Fibroblast of skin of back (primary cell): Measurements from ENCODE around the gene DACH1.
"Not testable (repeated sequence)": the region's sequence is repeated elsewhere in the genome, so short reads cannot be mapped to it uniquely, and the experiment has no call there.

Experiments
- DNase-seq: peaks from one replicate; pipeline ENCODE4 v3.0.0-alpha.2; 2013

DACH1 gene

DNA sequence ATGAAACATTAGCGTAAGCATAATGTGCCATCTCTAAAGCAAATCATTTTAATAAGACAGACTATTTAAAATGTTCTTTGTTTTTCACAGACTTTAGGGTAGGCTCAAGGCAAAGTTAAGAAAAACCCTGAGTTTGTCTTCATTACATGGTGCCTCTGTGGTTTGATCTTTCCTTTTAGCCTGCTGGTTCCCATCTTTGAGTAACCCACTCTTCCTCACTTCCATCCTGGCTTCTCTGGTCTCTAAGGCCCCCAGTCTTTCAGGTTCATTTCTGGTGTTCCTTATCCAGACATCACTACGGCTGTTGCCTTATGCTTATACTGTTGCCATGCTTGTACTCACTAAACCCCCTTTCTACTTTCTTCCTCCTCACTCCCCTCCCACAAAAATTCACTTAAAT, 38.4 kb downstream of the DACH1 start:
- no peak for DNase-seq

DNA sequence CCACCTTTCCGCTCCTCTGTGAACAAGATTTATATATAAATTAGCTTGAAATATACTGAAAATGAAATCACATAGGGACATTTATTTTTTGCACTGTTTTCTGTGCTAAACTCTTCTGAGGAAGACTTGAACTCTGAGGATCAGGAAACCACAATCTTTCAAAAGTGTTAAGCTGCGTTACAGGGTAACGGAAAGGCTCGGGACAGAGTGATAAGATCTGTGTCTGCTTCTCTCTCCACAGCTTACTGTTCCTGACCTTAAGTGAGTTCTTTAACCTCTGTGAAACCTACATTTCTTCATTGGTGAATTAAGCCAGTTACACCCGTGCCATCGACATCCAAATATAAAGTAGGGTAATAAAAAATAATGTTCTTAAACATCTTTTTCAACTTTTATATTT, 38.9 kb downstream of the DACH1 start:
- DNase-seq, result no peak

GRCh38 chr13:71827241-71827640, 39.8 kb downstream of the DACH1 start:
- no peak for DNase-seq

DNA sequence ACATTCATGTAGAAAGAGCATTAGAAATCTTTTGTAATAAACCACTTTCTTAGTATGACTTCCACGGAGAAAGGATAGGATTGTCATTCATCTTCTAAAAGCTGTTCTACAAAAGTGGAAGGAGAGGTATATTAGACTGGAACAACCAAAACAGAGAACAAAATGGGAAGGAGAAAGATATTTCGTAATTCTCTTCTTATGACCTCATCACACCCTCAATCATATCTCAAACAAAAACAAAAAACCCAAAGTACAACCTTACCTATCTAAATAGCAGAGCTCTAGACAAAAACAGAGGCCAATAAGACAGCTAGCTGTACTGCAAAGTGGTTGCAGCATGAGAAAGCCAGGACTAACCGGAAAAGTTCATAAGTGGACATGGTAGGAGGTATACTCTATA, 46.3 kb downstream of the DACH1 start:
- no peak for DNase-seq

- no peak for DNase-seq
Observed at GRCh38 chr13:71817335-71817734, 49.7 kb downstream of the DACH1 start.

GRCh38 chr13:71814806-71815360, 52.1 kb downstream of the DACH1 start:
- no peak for DNase-seq

DNA sequence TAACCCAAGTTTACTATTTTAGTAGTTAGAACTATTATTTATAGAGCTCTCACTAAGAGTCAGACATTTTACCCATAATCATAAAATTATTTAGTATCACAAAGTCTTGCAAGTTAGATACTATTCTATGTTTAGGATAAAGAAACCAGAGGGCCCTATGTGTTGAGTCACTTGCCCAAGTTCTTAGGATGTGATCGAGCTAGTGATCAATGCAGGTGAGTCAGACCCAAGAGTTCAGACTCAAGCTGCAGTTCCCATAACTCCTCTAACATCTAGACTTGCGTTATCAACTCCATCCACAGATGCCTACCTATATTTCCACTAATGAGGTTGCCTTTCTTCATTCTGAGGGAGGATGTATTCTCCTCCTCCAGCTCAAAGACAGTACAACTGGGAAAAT, 53.8 kb downstream of the DACH1 start:
- DNase-seq, result no peak

DNA sequence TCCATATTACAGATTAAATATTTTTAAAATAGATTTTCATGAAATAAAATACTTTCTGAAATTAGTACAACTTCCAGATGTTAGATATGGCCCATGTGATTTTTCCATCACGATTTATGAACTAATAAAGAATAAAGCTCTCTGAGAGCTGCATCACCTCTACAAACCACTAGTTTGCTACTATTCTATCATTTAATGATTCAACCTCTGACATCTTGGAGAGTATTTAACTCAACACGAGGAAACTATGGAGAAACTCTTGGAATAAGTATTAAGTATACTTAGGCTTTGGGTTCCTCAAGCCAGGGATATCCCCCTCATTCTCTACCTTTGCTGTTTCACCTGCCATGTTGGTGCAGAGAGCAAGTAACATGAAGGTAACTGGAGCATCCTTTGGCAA, 55.7 kb downstream of the DACH1 start:
- no peak for DNase-seq

DNA sequence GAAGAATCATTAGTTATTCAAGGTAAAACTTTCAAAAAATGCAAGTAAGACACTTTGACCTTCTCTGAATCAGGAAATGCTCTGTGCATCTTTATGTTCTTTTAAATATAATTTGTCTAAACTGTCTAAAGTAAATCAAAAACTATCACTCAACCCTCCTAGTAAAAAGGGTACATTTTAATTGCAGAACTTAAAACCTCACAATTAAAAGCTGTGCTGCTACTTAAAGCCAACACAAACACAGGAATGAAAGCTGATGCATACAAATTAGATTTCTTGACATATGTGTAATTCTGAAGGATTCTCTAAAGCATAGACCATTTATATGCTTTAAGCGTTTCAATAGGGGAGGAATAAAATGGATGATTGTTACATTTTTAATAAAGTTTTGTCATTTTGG, 58.3 kb downstream of the DACH1 start:
- no peak for DNase-seq

DNA sequence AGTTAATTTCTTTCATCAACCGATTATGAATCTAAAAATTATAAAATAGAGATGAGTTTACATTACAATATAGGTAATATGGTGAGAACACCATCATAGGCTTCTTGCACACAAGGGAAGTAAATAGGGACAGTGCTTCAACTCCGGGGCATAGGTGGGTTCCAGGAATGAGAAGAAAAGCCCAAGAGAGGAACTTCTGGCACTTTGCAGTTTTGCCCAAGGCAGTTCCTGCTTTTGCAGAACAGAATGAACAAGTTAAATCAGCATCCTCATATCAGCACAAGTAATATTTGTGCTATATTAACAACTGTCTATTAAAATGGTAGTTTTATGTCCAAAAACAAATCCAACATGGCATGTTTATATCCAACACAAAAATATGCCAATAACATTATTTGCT, 60.1 kb downstream of the DACH1 start:
- no peak for DNase-seq

GRCh38 chr13:71803066-71803465, 63.9 kb downstream of the DACH1 start:
- no peak for DNase-seq

DNA sequence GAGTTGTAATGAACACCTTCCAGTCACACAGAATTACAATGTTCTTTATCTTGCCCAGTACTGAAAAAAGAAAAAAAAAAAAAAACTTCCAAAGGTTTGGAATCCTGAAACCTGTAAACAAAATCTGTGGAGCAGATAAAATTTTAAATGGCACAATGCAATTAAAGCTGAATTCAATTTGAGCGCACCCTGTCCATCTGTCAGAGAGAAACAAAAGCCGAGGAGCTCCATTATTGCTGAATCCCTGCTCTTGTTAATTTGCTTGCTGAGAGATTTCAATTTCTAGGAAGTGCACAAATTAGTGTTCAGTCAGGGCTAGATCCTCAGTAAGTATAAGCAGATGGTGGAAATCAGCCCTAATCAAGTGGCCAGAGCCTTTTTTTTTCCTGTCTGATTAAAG, 65.2 kb downstream of the DACH1 start:
- no peak for DNase-seq

DNA sequence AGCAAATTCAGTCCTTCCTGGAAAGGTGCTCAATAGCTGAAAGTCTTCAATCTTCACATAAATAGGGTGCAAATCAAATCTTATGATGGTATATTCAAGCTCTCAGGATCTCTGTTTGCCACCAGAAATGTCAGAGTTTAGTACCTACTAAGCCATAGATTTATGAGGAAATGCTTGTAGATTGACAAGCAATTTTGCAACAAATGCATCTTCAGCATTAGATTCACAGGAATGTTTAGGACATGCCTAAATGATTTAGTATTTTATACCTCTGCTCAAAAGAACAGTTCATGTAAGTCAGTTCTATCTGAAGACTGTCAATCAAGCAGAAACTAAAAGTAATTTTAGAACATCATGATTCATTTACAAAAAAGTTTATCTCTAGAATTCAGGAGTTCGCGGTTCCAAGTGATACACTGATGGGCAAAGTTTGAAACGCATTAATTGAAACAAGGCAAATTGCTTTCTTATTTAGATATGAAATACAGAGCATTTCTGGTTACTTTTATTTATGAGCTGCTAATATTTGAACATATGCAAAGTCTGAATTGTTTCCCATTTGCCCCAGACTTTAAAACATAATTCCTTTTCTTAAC, 65.7 kb downstream of the DACH1 start:
- DNase-seq, result no peak

DNA sequence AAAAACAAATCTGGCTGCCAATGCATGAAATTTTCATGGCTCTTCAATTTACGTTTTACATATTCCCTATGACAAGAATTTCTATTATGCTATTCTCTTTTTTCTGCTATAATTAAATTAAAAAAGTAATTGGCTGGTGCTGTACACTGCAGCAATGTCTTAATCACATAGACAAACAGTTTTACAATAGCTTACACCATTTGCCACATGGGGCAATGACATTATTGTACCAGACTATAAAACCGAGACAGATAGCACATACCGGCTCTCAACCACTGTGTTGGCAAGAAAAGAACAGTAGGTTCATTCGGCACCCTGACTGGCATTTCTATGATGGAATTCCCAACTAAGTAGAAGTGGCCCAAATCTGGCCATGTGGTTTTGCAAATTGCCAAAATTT, 67.7 kb downstream of the DACH1 start:
- DNase-seq, result no peak

DNA sequence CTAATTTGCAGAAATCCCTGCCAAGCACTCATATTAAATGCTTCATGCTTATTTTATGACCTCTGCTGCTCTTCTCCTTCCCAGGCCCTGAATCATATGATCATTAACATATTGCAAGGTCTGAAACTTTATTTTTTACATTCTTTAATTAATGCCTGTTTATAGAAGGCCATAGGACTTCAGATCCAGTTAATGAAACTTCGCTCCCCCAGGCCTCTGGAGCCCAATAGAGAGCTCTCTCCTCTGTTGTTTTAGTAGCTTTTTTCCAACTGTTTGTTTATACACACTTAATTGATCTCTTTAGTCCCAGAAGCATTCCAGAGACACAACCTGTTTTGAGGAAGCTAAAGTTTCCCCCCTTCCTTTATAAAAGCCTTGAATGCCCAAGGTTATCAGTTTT, 68.3 kb downstream of the DACH1 start:
- DNase-seq, result no peak

DNA sequence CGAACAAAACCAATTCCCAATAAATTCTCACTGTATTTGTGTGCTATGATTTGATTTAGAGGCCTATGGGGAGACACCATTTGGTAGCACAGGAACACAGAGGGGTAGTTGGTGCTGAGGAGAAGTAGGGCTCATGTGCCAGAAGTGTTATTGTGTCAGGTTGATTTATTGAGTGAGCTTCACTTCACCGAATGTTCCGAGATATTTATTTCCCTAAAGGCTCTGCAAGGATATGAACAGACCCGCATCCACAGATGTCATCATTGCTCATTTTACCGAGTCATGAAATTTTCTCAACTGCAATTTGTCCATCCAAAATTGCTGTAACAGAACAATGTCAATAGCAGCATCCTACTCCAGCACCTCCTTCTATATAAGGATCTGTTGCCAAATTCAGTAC, 69.5 kb downstream of the DACH1 start:
- DNase-seq, result no peak

DNA sequence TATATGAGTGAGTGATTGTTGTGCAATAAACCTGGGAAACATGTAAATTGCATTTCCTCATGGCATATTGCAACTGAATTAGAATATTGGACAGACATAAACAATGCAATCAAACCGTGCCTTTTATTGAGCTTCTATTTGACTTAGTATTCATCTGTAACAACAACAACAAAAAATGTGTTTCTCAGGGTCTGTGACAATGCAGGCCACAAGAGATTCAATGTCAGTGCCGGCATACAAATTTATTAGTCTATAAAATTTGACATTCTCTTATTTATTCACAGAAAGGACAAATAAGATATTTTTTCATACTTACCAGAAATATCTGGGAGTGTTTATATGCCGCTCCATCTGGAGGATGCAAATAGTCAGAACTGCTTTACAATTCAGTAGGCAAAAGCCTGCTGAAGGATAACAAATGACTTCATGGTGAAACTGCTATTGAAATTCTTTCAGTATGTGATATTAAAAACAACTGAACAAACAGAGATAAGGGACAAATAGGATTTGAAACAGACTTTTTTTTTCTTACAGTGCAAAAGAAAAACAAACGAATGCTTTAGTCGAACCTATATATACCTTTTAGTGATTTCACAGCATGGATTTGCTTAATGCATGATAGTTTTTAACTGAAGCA, 77.2 kb downstream of the DACH1 start:
- no peak for DNase-seq

DNA sequence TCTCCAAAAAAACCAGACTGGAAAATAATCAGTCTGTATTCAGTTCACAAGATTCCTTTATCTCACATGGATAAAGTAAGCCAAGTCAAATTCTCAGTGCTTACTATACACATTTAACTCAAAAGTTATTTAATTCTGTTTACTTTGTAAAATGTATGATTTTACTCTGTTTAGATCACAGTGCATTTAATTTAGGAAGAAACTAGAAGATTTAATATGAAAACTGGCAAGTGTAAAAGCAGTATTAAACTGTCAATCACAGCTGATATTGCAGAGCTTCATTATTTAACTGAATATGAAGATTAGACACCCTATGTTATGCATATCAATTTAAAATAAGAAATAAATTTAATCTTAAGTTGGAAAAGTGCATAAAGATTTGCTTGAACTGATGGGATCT, 78.0 kb downstream of the DACH1 start:
- no peak for DNase-seq

- DNase-seq, result no peak
Observed at GRCh38 chr13:71787414-71787813, 79.6 kb downstream of the DACH1 start.

- DNase-seq, result no peak
Observed at GRCh38 chr13:71786875-71787274, 80.1 kb downstream of the DACH1 start.

- no peak for DNase-seq
Observed at GRCh38 chr13:71785361-71785760, 81.6 kb downstream of the DACH1 start.

- no peak for DNase-seq
Observed at GRCh38 chr13:71780546-71780945, 86.5 kb downstream of the DACH1 start.

- DNase-seq, result not testable (repeated sequence)
Observed at GRCh38 chr13:71778998-71779397, 88.0 kb downstream of the DACH1 start.

- no peak for DNase-seq
Observed at GRCh38 chr13:71775966-71776365, 91.0 kb downstream of the DACH1 start.

GRCh38 chr13:71774863-71775262, 92.1 kb downstream of the DACH1 start:
- DNase-seq, result no peak
